HG03439 (cell line): ENCODE results near the gene RRP12.

Experiments used
- ATAC-seq: cut with Tn5 transposase; IDR thresholded peaks from one replicate; pipeline ENCODE4 v1.9.1; 2021; ENCODE audit warnings: mild to moderate bottlenecking, moderate library complexity; ENCODE audit not compliant: unreplicated experiment

RRP12 gene

GRCh38 chr10:97319671-97320479 lies 81.3 kb downstream of the RRP12 start:
- peak; percentile 30 for ATAC-seq

DNA sequence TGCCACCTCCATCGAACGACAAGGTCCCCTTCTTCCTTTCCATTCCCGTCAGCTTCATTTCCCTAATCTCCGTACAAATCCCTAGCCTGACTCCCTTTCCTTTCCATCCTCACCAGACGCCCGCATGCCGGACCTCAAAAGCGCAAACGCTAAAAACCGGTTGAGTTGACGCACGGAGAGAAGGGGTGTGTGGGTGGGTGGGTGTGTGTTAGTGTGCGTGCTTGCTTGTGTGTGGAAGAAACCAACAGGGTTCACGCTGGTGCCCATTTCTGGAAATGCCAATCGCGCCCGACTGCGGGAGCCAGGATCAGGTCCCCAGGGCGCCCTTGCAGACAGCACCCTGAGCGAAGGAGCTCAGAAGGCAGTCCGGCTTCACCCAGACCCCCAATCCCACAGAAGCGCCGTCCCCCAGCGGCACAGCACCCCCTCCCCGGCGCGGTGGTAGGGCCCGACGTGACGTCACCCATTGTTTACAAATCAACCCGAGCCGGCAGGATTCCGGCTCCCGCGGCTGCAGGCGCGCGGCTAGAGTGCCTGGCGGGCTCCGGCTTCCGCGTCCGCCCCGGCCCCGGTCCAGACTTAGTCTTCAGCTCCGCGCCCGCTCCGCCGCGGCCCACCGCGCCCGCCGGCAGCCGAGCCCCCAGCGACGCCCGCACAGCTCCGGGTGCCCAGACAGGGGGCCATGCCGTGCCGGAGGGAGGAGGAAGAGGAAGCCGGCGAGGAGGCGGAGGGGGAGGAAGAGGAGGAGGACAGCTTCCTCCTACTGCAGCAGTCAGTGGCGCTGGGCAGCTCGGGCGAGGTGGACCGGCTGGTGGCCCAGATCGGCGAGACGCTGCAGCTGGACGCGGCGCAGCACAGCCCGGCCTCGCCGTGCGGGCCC lies 82.1 kb downstream of the RRP12 start, which contains the start of gene FRAT1:
TSS of gene FRAT1 (plus strand) at position 500 of the 880 bp plus-strand sequence. CDS start at position 683, 183 bp downstream.
- ATAC-seq = peak; percentile 88

DNA sequence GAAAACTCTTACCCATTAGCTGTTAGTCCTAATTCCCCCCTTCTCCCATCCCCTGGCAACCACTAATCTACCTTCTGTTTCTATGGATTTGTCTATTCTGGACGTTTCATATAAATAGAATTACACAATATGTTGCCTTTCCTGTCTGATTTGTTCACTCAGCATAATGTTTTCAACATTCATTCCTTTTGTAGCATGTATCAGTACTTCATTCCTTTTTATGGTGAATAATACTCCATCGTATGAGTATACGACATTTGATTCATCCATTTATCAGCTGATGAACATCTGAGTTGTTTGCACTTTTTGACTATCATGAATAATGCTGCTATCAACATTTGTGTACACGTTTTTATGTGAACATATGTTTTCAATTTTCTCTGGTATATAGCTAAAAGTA lies 86.5 kb downstream of the RRP12 start:
- no peak for ATAC-seq

- no peak for ATAC-seq
These were observed 88.2 kb downstream of the RRP12 start for GRCh38 chr10:97312897-97313296.

- no peak for ATAC-seq
These were observed 90.0 kb downstream of the RRP12 start for GRCh38 chr10:97311111-97311626.

- ATAC-seq = no peak
These were observed 93.0 kb downstream of the RRP12 start for GRCh38 chr10:97307866-97308780.

GRCh38 chr10:97307441-97307840 lies 93.7 kb downstream of the RRP12 start:
- ATAC-seq = no peak
